BJ (cell line): ENCODE measurements around the gene ZNF423. TPM values are rescaled to one million over a fixed set of nuclear protein-coding genes. Genes with fewer than 3 reads are reported as not detected.

Experiments used
- CTCF ChIA-PET: fragments of 350-600 bp; formaldehyde crosslinking; extraction: SDS; loops from one replicate; lab custom pipeline; 2021; ENCODE audit warnings: antibody characterized with exemption, inconsistent platforms; lab: Yijun Ruan, JAX
- POLR2A ChIA-PET: fragments of 300-600 bp; sonication (Branson Sonifier 250); formaldehyde crosslinking; extraction: SDS; loops from one replicate; lab custom pipeline; 2021; ENCODE audit warnings: antibody characterized with exemption; lab: Charles Lee
- DNase-seq: peaks from one replicate; pipeline ENCODE4 v3.0.0-alpha.2; 2011; ENCODE audit warnings: low read depth
- H3K27me3 ChIP-seq: 2 replicates; pipeline ENCODE4 v1.6.0; 2011; ENCODE audit warnings: low read length; ENCODE audit not compliant: control insufficient read depth, insufficient read depth
- H3K36me3 ChIP-seq: 2 replicates; pipeline ENCODE4 v1.5.1; 2011; ENCODE audit warnings: low read length; ENCODE audit not compliant: control insufficient read depth, insufficient read depth
- H3K4me3 ChIP-seq: 2 replicates; pipeline ENCODE4 v1.5.1; 2011; ENCODE audit warnings: low read depth, mild to moderate bottlenecking, control low read depth, low read length
- CTCF ChIP-seq: IDR thresholded peaks from 2 replicates; pipeline ENCODE4 v1.5.1; 2011; ENCODE audit warnings: low read depth, mild to moderate bottlenecking, control low read depth, inconsistent platforms, low read length, moderate library complexity; ENCODE audit not compliant: insufficient read depth
- polyA plus RNA-seq: library from polyadenylated mRNA; depleted of rRNA; stranded (reverse); fragments of >200 nt; gene quantifications from 2 replicates; pipeline ENCODE4 v1.2.3, GENCODE V29; 2011

The ZNF423 gene
- polyA plus RNA-seq, 1 experiment: 0.22 TPM

GRCh38 chr16:49637933-49638672 is 217.8 kb downstream of the ZNF423 start:
- CTCF ChIA-PET: interaction anchor here (0.7 to 1.7 kb wide), 3 partner anchors 45 to 667 kb away, joined by 3 read pairs; no protein-coding TSS in a partner anchor

GRCh38 chr16:49637511-49637910 is 218.4 kb downstream of the ZNF423 start:
- no peak for TF ChIP-seq CTCF
- Histone ChIP-seq H3K36me3 (no peaks in the 10 kb centered on the region), H3K4me3 (no peak overlapping the region), H3K27me3 (no peaks in the 10 kb centered on the region)
- POLR2A ChIA-PET: no interaction called here
- no peak for DNase-seq
- CTCF ChIA-PET: interaction anchor here (1.7 kb wide), 1 partner anchor 44 kb away, joined by 3 read pairs; no protein-coding TSS in a partner anchor

More at GRCh38 chr16:49637933-49638672, 217.8 kb downstream of the ZNF423 start:
- Histone ChIP-seq H3K36me3 (no peaks in the 10 kb centered on the region), H3K4me3 (no peak overlapping the region), H3K27me3 (no peaks in the 10 kb centered on the region)
- POLR2A ChIA-PET: no interaction called here
- TF ChIP-seq CTCF: no peak
- no peak for DNase-seq

- DNase-seq: no peak
- POLR2A ChIA-PET: no interaction called here
- Histone ChIP-seq H3K4me3 (no peak overlapping the region), H3K36me3 (no peaks in the 10 kb centered on the region), H3K27me3 (no peaks in the 10 kb centered on the region)
- CTCF ChIA-PET: no interaction called here
- no peak for TF ChIP-seq CTCF
Observed at GRCh38 chr16:49636608-49637007, 219.3 kb downstream of the ZNF423 start.

- no peak for DNase-seq
- ChIA-PET POLR2A (no interaction called here), CTCF (no interaction called here)
- Histone ChIP-seq H3K36me3 (no peaks in the 10 kb centered on the region), H3K27me3 (no peaks in the 10 kb centered on the region), H3K4me3 (no peak overlapping the region)
- no peak for TF ChIP-seq CTCF
Observed at GRCh38 chr16:49635591-49636581, 220.0 kb downstream of the ZNF423 start.

GRCh38 chr16:49635009-49635350 is 220.9 kb downstream of the ZNF423 start:
- no peak overlapping the region for H3K4me3 ChIP-seq
- ChIA-PET POLR2A (no interaction called here), CTCF (no interaction called here)
- H3K36me3 ChIP-seq: no peaks in the 10 kb centered on the region
- H3K27me3 ChIP-seq: no peaks in the 10 kb centered on the region; the same call in 1 of the 2 replicates
- no peak for TF ChIP-seq CTCF
- DNase-seq: no peak
